Activated CD8-positive, alpha-beta T cell treated with anti-CD3 and anti-CD28 coated beads for 36 hours (primary cell): ENCODE results near the gene GALNT16. TPM values are rescaled to one million over a fixed set of nuclear protein-coding genes. Genes with fewer than 3 reads are reported as not detected.

Experiments used
- ATAC-seq: fragments of 200-7000 bp; cut with Tn5 transposase; one replicate; pipeline ENCODE4 v1.10.0; 2021; ENCODE audit warnings: mild to moderate bottlenecking, moderate library complexity
- CTCF ChIA-PET: fragments of 350-600 bp; sonication (Branson Sonifier 250); formaldehyde crosslinking; loops from one replicate; lab custom pipeline; 2021; ENCODE audit warnings: antibody characterized with exemption; lab: Charles Lee
- POLR2A ChIA-PET: fragments of 350-600 bp; sonication (Branson Sonifier 250); formaldehyde crosslinking; loops from one replicate; lab custom pipeline; 2021; ENCODE audit warnings: antibody characterized with exemption; lab: Charles Lee
- DNase-seq: peaks from one replicate; pipeline ENCODE4 v3.0.0-alpha.2; 2020
- H3K27ac Mint-ChIP-seq: one replicate; pipeline ENCODE4 v1.8.0; 2021; ENCODE audit warnings: mild to moderate bottlenecking, mixed read lengths
- H3K27me3 Mint-ChIP-seq: one replicate; pipeline ENCODE4 v1.8.0; 2021; ENCODE audit warnings: mixed read lengths
- H3K36me3 Mint-ChIP-seq: one replicate; pipeline ENCODE4 v1.8.0; 2021; ENCODE audit warnings: low read depth, mixed read lengths
- H3K4me1 Mint-ChIP-seq: one replicate; pipeline ENCODE4 v1.8.0; 2021; ENCODE audit warnings: low read depth, mixed read lengths
- H3K4me3 Mint-ChIP-seq: one replicate; pipeline ENCODE4 v1.8.0; 2021; ENCODE audit warnings: mild to moderate bottlenecking, moderate library complexity, mixed read lengths
- H3K9me3 Mint-ChIP-seq: one replicate; pipeline ENCODE4 v1.8.0; 2021; ENCODE audit warnings: mixed read lengths
- intact Hi-C: fragments of 100-400 bp; cut with micrococcal nuclease; formaldehyde crosslinking; loops from one replicate; pipeline ENCODE4 v1.10.0; 2022
- total RNA-seq, 2 experiments: library from RNA; stranded (reverse); gene quantifications; one replicate each; pipeline ENCODE4 v1.2.3, GENCODE V29; 2021
- TF ChIP-seq, protein P1 (sequence below): fragments of 200-600 bp; IDR thresholded peaks from one replicate; pipeline ENCODE4 v1.8.0; 2022; ENCODE audit warnings: antibody characterized with exemption, mild to moderate bottlenecking

The GALNT16 gene
- total RNA-seq, 2 experiments from 2014 or later: not detected

DNA sequence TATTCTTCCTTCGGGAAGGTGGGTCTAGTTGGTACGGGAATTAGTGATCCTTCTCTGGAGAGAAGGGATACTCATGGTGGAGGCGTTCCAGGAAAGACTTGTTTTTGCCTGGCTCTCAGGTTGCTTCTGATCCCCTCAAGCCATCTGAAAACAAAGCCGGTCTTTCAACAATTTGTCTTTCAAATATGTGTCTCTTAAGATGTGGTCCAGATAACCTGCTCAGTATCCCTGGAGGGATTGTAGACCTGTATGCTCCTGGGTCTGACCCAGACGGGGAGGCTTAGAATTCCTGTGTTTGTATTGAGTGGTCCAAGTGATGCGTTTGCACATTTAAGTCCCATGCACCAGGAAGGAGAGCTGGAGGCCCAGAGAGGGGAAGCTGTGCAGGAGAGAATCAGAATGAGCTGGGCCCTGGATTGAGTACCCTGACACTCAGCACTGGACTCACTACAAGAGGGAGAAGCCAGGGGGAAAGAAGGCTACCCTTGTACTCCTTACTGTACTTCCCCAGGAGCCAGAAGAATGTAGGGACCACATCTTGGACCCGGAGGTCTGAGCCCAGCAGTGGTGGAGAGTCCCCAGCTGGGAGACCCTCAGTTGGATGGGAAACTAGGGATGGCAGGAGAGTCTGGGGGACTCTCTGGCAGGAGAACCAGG is 97.7 kb downstream of the GALNT16 start:
- Mint-ChIP-seq H3K27me3 (no peaks in the 10 kb centered on the region), H3K4me1 (peaks cover 47% of the 10 kb centered on the region), H3K4me3 (no peak overlapping the region), H3K27ac (peak overlapping the region; percentile 20), H3K9me3 (no peaks in the 10 kb centered on the region), H3K36me3 (no peaks in the 10 kb centered on the region)
- ATAC-seq: no peak
- intact Hi-C loops: no loop called here
- DNase-seq: no peak
- ChIA-PET POLR2A (interaction anchor here (0.7 to 2.6 kb wide), 6 partner anchors 10 to 40 kb away, joined by 3 to 20 read pairs (median 6); partner anchors contain the start of genes ERH and SLC39A9), CTCF (interaction anchor here (0.9 to 1.7 kb wide), 6 partner anchors 9 to 514 kb away, joined by 3 to 8 read pairs (median 4); partner anchors contain the start of genes ERH, EXD2 and SLC39A9)
- TF ChIP-seq, protein P1, sequence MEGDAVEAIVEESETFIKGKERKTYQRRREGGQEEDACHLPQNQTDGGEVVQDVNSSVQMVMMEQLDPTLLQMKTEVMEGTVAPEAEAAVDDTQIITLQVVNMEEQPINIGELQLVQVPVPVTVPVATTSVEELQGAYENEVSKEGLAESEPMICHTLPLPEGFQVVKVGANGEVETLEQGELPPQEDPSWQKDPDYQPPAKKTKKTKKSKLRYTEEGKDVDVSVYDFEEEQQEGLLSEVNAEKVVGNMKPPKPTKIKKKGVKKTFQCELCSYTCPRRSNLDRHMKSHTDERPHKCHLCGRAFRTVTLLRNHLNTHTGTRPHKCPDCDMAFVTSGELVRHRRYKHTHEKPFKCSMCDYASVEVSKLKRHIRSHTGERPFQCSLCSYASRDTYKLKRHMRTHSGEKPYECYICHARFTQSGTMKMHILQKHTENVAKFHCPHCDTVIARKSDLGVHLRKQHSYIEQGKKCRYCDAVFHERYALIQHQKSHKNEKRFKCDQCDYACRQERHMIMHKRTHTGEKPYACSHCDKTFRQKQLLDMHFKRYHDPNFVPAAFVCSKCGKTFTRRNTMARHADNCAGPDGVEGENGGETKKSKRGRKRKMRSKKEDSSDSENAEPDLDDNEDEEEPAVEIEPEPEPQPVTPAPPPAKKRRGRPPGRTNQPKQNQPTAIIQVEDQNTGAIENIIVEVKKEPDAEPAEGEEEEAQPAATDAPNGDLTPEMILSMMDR: no peak

DNA sequence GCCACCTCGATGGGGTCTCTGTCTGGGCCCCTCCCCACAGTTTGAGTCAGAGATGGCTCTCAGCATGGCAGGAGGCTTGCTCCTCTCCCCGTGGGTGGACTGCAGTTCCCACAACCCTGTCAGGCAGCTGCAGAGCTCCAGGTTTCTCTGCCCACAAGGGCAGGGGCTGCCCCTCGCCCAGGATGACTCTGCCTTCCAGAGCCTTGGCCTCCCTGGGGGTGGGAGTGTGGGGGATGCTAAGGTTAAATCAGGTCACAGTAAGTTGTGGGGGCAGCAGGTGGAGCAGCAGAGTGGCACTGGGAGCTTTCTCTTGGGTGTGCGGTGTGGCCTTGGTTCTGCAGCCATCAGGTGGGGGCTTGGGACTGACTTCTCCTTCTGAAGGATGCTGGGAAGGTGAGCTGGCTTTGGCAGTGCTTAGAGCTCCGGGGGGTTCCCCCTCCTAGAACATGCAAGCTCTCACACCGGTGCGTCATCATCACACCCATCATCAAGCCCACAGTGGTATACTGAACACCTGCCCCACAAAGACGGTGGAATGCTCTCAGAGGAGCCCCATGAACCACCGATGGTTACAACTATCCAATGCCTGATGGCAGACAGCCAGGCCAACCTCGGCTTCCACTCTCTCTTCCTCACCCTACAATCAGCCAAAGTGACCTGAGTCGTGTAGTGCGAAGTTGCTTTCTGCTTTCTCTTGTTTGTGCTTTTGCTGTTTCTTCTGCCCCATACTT is 98.4 kb downstream of the GALNT16 start:
- Mint-ChIP-seq H3K36me3 (no peaks in the 10 kb centered on the region), H3K4me1 (peaks cover 47% of the 10 kb centered on the region), H3K4me3 (no peak overlapping the region), H3K27ac (peak overlapping the region; percentile 11), H3K9me3 (no peaks in the 10 kb centered on the region), H3K27me3 (no peaks in the 10 kb centered on the region)
- DNase-seq (peak; percentile 85), ATAC-seq (peak; percentile 84)
- ChIA-PET POLR2A (interaction anchor here (0.5 to 2.6 kb wide), 6 partner anchors 11 to 111 kb away, joined by 3 to 20 read pairs (median 6); partner anchors contain the start of genes ERH and SLC39A9), CTCF (interaction anchor here (0.9 to 1.7 kb wide), 7 partner anchors 8 to 515 kb away, joined by 3 to 8 read pairs (median 4); partner anchors contain the start of genes ERH, EXD2 and SLC39A9)
- intact Hi-C loops: no loop called here
- TF ChIP-seq, protein P1: no peak

DNA sequence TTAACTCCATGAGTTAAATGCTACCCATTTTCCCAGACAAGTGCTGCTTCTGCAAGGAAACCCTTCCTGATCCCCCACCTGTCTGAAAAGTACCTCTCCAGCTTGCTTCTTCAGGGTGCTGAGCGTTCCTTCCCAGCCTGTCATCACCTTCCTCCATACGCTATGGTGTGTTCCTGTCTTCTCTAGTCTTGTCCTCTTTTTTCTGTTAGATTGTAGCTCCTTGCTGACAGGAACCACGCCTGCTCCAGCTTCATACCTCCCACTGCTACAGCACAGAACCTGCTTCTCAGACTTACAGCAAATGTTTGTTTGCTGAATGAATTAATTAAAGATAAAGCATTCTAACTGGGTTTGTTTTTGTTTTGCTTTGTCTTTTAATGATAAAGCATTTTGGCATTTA is 99.0 kb downstream of the GALNT16 start:
- Mint-ChIP-seq H3K9me3 (no peaks in the 10 kb centered on the region), H3K27ac (peak overlapping the region; percentile 2), H3K4me1 (peaks cover 42% of the 10 kb centered on the region), H3K36me3 (no peaks in the 10 kb centered on the region), H3K27me3 (no peaks in the 10 kb centered on the region), H3K4me3 (no peak overlapping the region)
- no peak for DNase-seq
- intact Hi-C loops: no loop called here
- ATAC-seq: no peak
- TF ChIP-seq, protein P1: no peak
- ChIA-PET POLR2A (interaction anchor here (0.5 to 2.6 kb wide), 5 partner anchors 15 to 110 kb away, joined by 4 to 20 read pairs (median 6); partner anchors contain the start of genes ERH and SLC39A9), CTCF (interaction anchor here (0.9 to 1.7 kb wide), 4 partner anchors 17 to 515 kb away, joined by 3 to 5 read pairs (median 4); partner anchors contain the start of gene EXD2)

DNA sequence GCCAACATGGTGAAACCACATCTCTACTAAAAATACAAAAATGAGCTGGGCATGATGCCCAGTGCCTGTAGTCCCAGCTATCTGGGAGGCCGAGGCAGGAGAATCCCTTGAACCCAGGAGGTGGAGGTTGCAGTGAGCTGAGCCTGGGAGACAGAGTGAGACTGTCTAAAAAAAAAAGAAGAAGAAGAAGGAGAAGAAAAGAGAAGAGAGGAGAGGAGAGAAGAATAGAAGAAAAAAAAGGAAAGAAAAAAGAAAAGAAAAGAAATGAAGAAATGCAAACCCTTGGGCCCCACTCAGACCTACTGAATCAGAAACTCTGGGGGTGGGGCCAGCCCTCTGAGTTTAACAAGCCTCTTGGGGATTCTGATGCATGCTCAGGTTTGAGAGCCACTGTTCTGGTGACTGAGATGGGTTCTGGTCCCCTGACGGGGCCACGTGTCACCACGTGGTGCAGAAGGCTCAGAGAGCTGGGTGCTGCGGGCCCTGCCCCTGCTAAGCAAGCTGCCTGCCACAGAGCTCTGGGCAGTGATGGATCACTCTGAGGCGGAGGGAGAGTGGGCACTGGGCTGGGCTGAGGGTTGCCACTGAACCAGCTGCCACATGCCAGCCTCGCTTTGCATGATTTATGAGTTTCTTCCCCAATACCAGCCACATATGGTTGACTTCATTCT is 100.6 kb downstream of the GALNT16 start:
- Mint-ChIP-seq H3K4me3 (no peak overlapping the region), H3K27me3 (no peaks in the 10 kb centered on the region), H3K9me3 (no peaks in the 10 kb centered on the region), H3K4me1 (peaks cover 27% of the 10 kb centered on the region), H3K36me3 (no peaks in the 10 kb centered on the region), H3K27ac (no peak overlapping the region)
- ATAC-seq: no peak
- POLR2A ChIA-PET: interaction anchor here (0.6 to 4.2 kb wide), 3 partner anchors 13 to 35 kb away, joined by 3 to 14 read pairs (median 4); no protein-coding TSS in a partner anchor
- peak; percentile 46 for DNase-seq
- intact Hi-C loops: no loop called here
- CTCF ChIA-PET: interaction anchor here (0.6 to 1.9 kb wide), 2 partner anchors 9 to 240 kb away, joined by 3 to 4 read pairs; no protein-coding TSS in a partner anchor
- TF ChIP-seq, protein P1: no peak
